Gastrocnemius medialis (tissue), 4 donors: ENCODE data around the gene HOXD9. TPM values are rescaled to one million over a fixed set of nuclear protein-coding genes. Genes with fewer than 3 reads are reported as not detected.

ENCODE experiments used
- ATAC-seq, 2 donors: fragments of 150-250 bp; one replicate each; pipeline ENCODE4 v1.9.1; 2016
- DNase-seq, 2 donors: peaks; one replicate each; pipeline ENCODE4 v3.0.0-alpha.2; 2019
- H3K27ac ChIP-seq, 4 donors: fragments of 200-600 bp; sonication (generic); 1 replicate in 1 of 4; 2 replicates in 3 of 4; pipeline ENCODE4 v1.5.1; 2016 to 2018; ENCODE audit warnings: mild to moderate bottlenecking in 2 of 4, moderate library complexity in 1 of 4
- H3K27me3 ChIP-seq, 3 donors: fragments of 200-600 bp; sonication (generic) in 2 of 3; 1 replicate in 1 of 3; 2 replicates in 2 of 3; pipeline versions ENCODE4 v1.5.1 to v1.6.0; 2016 to 2019; ENCODE audit warnings: mild to moderate bottlenecking in 1 of 3, moderate library complexity in 1 of 3
- H3K36me3 ChIP-seq, 2 donors: fragments of 200-600 bp; sonication (generic) in 1 of 2; one replicate each; pipeline ENCODE4 v1.5.1; 2017 to 2018
- H3K4me1 ChIP-seq, 2 donors: fragments of 200-600 bp; sonication (generic) in 1 of 2; one replicate each; pipeline ENCODE4 v1.5.1; 2016 to 2017; ENCODE audit warnings: mild to moderate bottlenecking in 2 of 2
- H3K4me3 ChIP-seq, 4 donors: fragments of 200-600 bp; sonication (generic) in 3 of 4; 1 replicate in 1 of 4; 2 replicates in 3 of 4; pipeline ENCODE4 v1.5.1; 2016 to 2019; ENCODE audit warnings: mild to moderate bottlenecking in 2 of 4
- H3K9me3 ChIP-seq, 3 donors: fragments of 200-600 bp; sonication (generic) in 2 of 3; 1 replicate in 1 of 3; 2 replicates in 2 of 3; pipeline ENCODE4 v1.5.1; 2016 to 2019
- CTCF ChIP-seq, 5 experiments: fragments of 450-650 bp in 3 of 5; fragments of 200-600 bp in 2 of 5; sonication (generic) in 2 of 5; IDR thresholded peaks in 4 of 5; conservative IDR thresholded peaks in 1 of 5; 1 replicate in 4 of 5; 2 replicates in 1 of 5; pipeline ENCODE4 v1.5.1; 2016 to 2019; ENCODE audit warnings: antibody characterized with exemption in 5 of 5, mild to moderate bottlenecking in 3 of 5, moderate library complexity in 3 of 5
- POLR2A ChIP-seq, 2 donors: fragments of 450-650 bp; IDR thresholded peaks; one replicate each; pipeline ENCODE4 v1.6.1; 2017; ENCODE audit warnings: antibody characterized with exemption in 2 of 2, mild to moderate bottlenecking in 2 of 2, moderate library complexity in 2 of 2
- in situ Hi-C, 4 donors: fragments of 200-750 bp; cut with MboI; loops; one replicate each; pipeline versions ENCODE4 v1.15.0 to v1.8.0; 2017; ENCODE audit warnings: low sequenced_read_pairs in 4 of 4
- intact Hi-C: fragments of 100-400 bp; cut with DNase I; formaldehyde crosslinking; loops from one replicate; pipeline ENCODE4 v1.15.1; 2023; ENCODE audit warnings: low total_unique reads
- total RNA-seq, 4 donors: library from RNA; depleted of rRNA; stranded (reverse); fragments of >200 nt; gene quantifications; one replicate each; pipeline versions ENCODE4 v1.1.0 to v1.2.3, GENCODE V29; 2016

The HOXD9 gene
- total RNA-seq, 4 donors from 2014 or later: 0.33 to 1.8 (median 0.78) TPM

- in situ Hi-C loops: loop anchor here in 3 of 4 donors (10.0 to 25.0 kb wide), 2 partner anchors 391 to 714 kb away; no protein-coding TSS in a partner anchor
- TF ChIP-seq CTCF (IDR thresholded peaks at IDR 0.05 in 4 of 5, conservative IDR thresholded peaks at IDR 0.05 in 1 of 5) (no peak), POLR2A (IDR thresholded peaks at IDR 0.05) (no peak)
- no peak for ATAC-seq
Observed at GRCh38 chr2:176076063-176076462, 46.5 kb upstream of the HOXD9 start.

GRCh38 chr2:176076796-176077195, 45.7 kb upstream of the HOXD9 start:
- H3K27me3 ChIP-seq: peaks cover 93 to 97% (median 94%) of the 10 kb centered on the region in 3 donors
- intact Hi-C loops (loop anchor here (5.0 kb wide), 1 partner anchor 36 kb away; no protein-coding TSS in a partner anchor), in situ Hi-C loops (loop anchor here in 3 of 4 donors (10.0 to 25.0 kb wide), 2 partner anchors 392 to 714 kb away; no protein-coding TSS in a partner anchor)
- peaks cover 14 to 18% of the 10 kb centered on the region in 2 donors for H3K4me1 ChIP-seq
- H3K27ac ChIP-seq: no peak overlapping the region
- ATAC-seq (no peak), DNase-seq (no peak)
- TF ChIP-seq POLR2A (IDR thresholded peaks at IDR 0.05) (no peak), CTCF (IDR thresholded peaks at IDR 0.05 in 4 of 5, conservative IDR thresholded peaks at IDR 0.05 in 1 of 5) (no peak)
- no peak overlapping the region for H3K4me3 ChIP-seq
- no peaks in the 10 kb centered on the region for H3K36me3 ChIP-seq
- H3K9me3 ChIP-seq: no peaks in the 10 kb centered on the region

More at GRCh38 chr2:176076063-176076462, 46.5 kb upstream of the HOXD9 start:
- Histone ChIP-seq H3K9me3 (no peaks in the 10 kb centered on the region), H3K36me3 (no peaks in the 10 kb centered on the region), H3K4me1 (peaks cover 14 to 18% of the 10 kb centered on the region in 2 donors), H3K27ac (no peak overlapping the region), H3K27me3 (peaks cover 93 to 97% (median 94%) of the 10 kb centered on the region in 3 donors), H3K4me3 (no peak overlapping the region)
- DNase-seq: no peak
- intact Hi-C loops: loop anchor here (5.0 kb wide), 1 partner anchor 36 kb away; no protein-coding TSS in a partner anchor

GRCh38 chr2:176078541-176079284, 43.8 kb upstream of the HOXD9 start:
- Histone ChIP-seq H3K4me1 (peaks cover 14 to 21% of the 10 kb centered on the region in 2 donors), H3K9me3 (no peaks in the 10 kb centered on the region), H3K36me3 (no peaks in the 10 kb centered on the region), H3K4me3 (peak overlapping the region in 1 of 4 donors; percentile 39), H3K27ac (no peak overlapping the region), H3K27me3 (peaks cover 93 to 97% (median 94%) of the 10 kb centered on the region in 3 donors)
- DNase-seq: no peak
- intact Hi-C loops (loop anchor here (2.0 to 5.0 kb wide), 2 partner anchors 34 to 76 kb away; partner anchors contain the start of gene LNPK), in situ Hi-C loops (loop anchor here in 3 of 4 donors (10.0 to 25.0 kb wide), 2 partner anchors 394 to 716 kb away; no protein-coding TSS in a partner anchor)
- no peak for ATAC-seq
- no peak for TF ChIP-seq CTCF (IDR thresholded peaks at IDR 0.05 in 4 of 5, conservative IDR thresholded peaks at IDR 0.05 in 1 of 5)
- TF ChIP-seq POLR2A (IDR thresholded peaks at IDR 0.05): no peak

GRCh38 chr2:176079285-176079830, 43.2 kb upstream of the HOXD9 start:
- peaks cover 93 to 97% (median 94%) of the 10 kb centered on the region in 3 donors for H3K27me3 ChIP-seq
- H3K9me3 ChIP-seq: no peaks in the 10 kb centered on the region
- no peak overlapping the region for H3K27ac ChIP-seq
- peaks cover 14 to 21% of the 10 kb centered on the region in 2 donors for H3K4me1 ChIP-seq
- TF ChIP-seq CTCF (IDR thresholded peaks at IDR 0.05 in 4 of 5, conservative IDR thresholded peaks at IDR 0.05 in 1 of 5) (no peak), POLR2A (IDR thresholded peaks at IDR 0.05) (no peak)
- intact Hi-C loops: loop anchor here (2.0 to 5.0 kb wide), 2 partner anchors 33 to 77 kb away; partner anchors contain the start of gene LNPK
- H3K36me3 ChIP-seq: no peaks in the 10 kb centered on the region
- ATAC-seq: peak in 1 of 2 donors; percentile 7
- no peak for DNase-seq
- in situ Hi-C loops: loop anchor here in 3 of 4 donors (10.0 to 25.0 kb wide), 2 partner anchors 395 to 717 kb away; no protein-coding TSS in a partner anchor
- peak overlapping the region; percentile 6 to 39 (median 25) for H3K4me3 ChIP-seq
